GM12892 (cell line): ENCODE results near the gene CMIP.

Experiments used
- POLR2A ChIP-seq: IDR thresholded peaks from 2 replicates; pipeline ENCODE4 v1.6.1; 2011; ENCODE audit warnings: low read depth, low read length, control low read depth
- POLR2AphosphoS5 ChIP-seq: IDR thresholded peaks from 2 replicates; pipeline ENCODE4 v1.6.1; 2011; ENCODE audit warnings: low read depth, low read length, control low read depth

- no peak for TF ChIP-seq POLR2A
- no peak for TF ChIP-seq POLR2AphosphoS5
Observed at GRCh38 chr16:81744911-81745310, 300.3 kb downstream of the CMIP start.
